OCI-LY7 (cell line): ENCODE data around the gene ALDH3A1. TPM values are rescaled to one million over a fixed set of nuclear protein-coding genes. Genes with fewer than 3 reads are reported as not detected.
A peak's percentile ranks its signal among the peaks of the same experiment; 100 is the strongest.

Experiments used
- BruUV-seq: library from RNA; stranded (reverse); fragments of 400-500 nt; replicated peaks from 2 replicates; lab custom pipeline; 2021; lab: Mats Ljungman, UMichigan
- CTCF ChIA-PET: fragments of 300-600 bp; sonication (Branson Sonifier 250); formaldehyde crosslinking; loops from one replicate; lab custom pipeline; 2022; ENCODE audit warnings: antibody characterized with exemption; ENCODE audit not compliant: unreplicated experiment; lab: Charles Lee
- POLR2A ChIA-PET: fragments of 300-600 bp; sonication (Branson Sonifier 250); formaldehyde crosslinking; loops from one replicate; lab custom pipeline; 2022; ENCODE audit warnings: antibody characterized with exemption; lab: Charles Lee
- DNase-seq: peaks from one replicate; pipeline ENCODE4 v3.0.0-alpha.2; 2015; ENCODE audit warnings: low spot score
- H2AFZ ChIP-seq: fragments of 200-600 bp; sonication (generic), shearing (Covaris generic); 2 replicates; pipeline ENCODE4 v1.6.1; 2014; ENCODE audit warnings: mild to moderate bottlenecking, antibody characterized with exemption, low read length, moderate library complexity
- H3K27ac ChIP-seq: fragments of 200-600 bp; sonication (generic); 2 replicates; pipeline ENCODE4 v1.5.1; 2014; ENCODE audit warnings: mixed run types, low read depth, mild to moderate bottlenecking, moderate library complexity, low read length, inconsistent platforms; ENCODE audit not compliant: poor library complexity, severe bottlenecking
- H3K36me3 ChIP-seq: fragments of 200-600 bp; sonication (generic); 2 replicates; pipeline ENCODE4 v1.6.1; 2014; ENCODE audit warnings: mild to moderate bottlenecking, antibody characterized with exemption, low read length, moderate library complexity, mixed read lengths; ENCODE audit not compliant: insufficient read depth
- H3K4me1 ChIP-seq: fragments of 200-600 bp; sonication (generic); 2 replicates; pipeline ENCODE4 v1.5.1; 2014; ENCODE audit warnings: mild to moderate bottlenecking, low read length; ENCODE audit not compliant: insufficient read depth, poor library complexity, severe bottlenecking
- H3K4me2 ChIP-seq: fragments of 200-600 bp; sonication (generic); 2 replicates; pipeline ENCODE4 v1.6.1; 2014; ENCODE audit warnings: mild to moderate bottlenecking, low read length
- H3K4me3 ChIP-seq: fragments of 200-600 bp; sonication (generic); 2 replicates; pipeline ENCODE4 v1.5.1; 2014; ENCODE audit warnings: mild to moderate bottlenecking, low read depth, low read length; ENCODE audit not compliant: poor library complexity, severe bottlenecking
- H3K79me2 ChIP-seq: fragments of 200-600 bp; sonication (generic); 2 replicates; pipeline ENCODE4 v1.6.1; 2016; ENCODE audit warnings: low read depth, mild to moderate bottlenecking, low read length, moderate library complexity, mixed read lengths; ENCODE audit not compliant: insufficient read depth
- H3K9me2 ChIP-seq: fragments of 200-600 bp; sonication (generic); 2 replicates; pipeline ENCODE4 v1.6.1; 2016; ENCODE audit warnings: mild to moderate bottlenecking, low read length, mixed read lengths; ENCODE audit not compliant: insufficient read depth
- H3K9me3 ChIP-seq: fragments of 200-600 bp; sonication (generic); 2 replicates; pipeline ENCODE4 v1.6.1; 2014; ENCODE audit warnings: mild to moderate bottlenecking, mixed run types, low read length, mixed read lengths
- H4K20me1 ChIP-seq: fragments of 200-600 bp; sonication (generic); 2 replicates; pipeline ENCODE4 v1.6.1; 2014; ENCODE audit warnings: mild to moderate bottlenecking, antibody characterized with exemption, low read length, moderate library complexity, mixed read lengths; ENCODE audit not compliant: insufficient read depth
- CTCF ChIP-seq: fragments of 200-600 bp; sonication (generic); conservative IDR thresholded peaks from 2 replicates; pipeline ENCODE4 v1.5.1; 2014; ENCODE audit warnings: mild to moderate bottlenecking, antibody characterized with exemption, low read length, moderate library complexity, mixed read lengths
- EZH2phosphoT487 ChIP-seq: fragments of 200-600 bp; sonication (generic); IDR thresholded peaks from 2 replicates; pipeline ENCODE4 v1.6.1; 2018; ENCODE audit warnings: low read depth, borderline replicate concordance, mild to moderate bottlenecking, mixed run types, antibody characterized with exemption, low read length, moderate library complexity, mixed read lengths
- intact Hi-C: fragments of 100-400 bp; cut with micrococcal nuclease; formaldehyde crosslinking; loops from one replicate; pipeline ENCODE4 v1.10.0; 2022; ENCODE audit not compliant: unreplicated experiment
- total RNA-seq, 2 experiments: library from RNA; depleted of rRNA in 1 of 2; stranded (reverse); fragments of >200 nt in 1 of 2; shearing (Covaris generic) in 1 of 2; gene quantifications; 2 replicates each; pipeline ENCODE4 v1.2.3, GENCODE V29; 2014 to 2022

ALDH3A1 gene
- total RNA-seq, 2 experiments from 2014 or later = 0.16 TPM; not detected in 1

- H3K27ac ChIP-seq = no peak overlapping the region
- peaks cover 20% of the 10 kb centered on the region for H3K4me1 ChIP-seq
- TF ChIP-seq EZH2phosphoT487 (no peak), CTCF (no peak)
- no TSS peak for BruUV-seq
- H3K9me3 ChIP-seq = no peaks in the 10 kb centered on the region
- ChIA-PET CTCF (interaction anchor here (1.7 kb wide), 1 partner anchor 115 kb away, joined by 5 read pairs; the partner anchor contains the start of gene ALDH3A2), POLR2A (interaction anchor here (0.5 kb wide), 1 partner anchor 50 kb away, joined by 3 read pairs; no protein-coding TSS in a partner anchor)
- H3K36me3 ChIP-seq = no peaks in the 10 kb centered on the region
- H3K4me3 ChIP-seq = no peak overlapping the region
- no peaks in the 10 kb centered on the region for H3K9me2 ChIP-seq
- no peaks in the 10 kb centered on the region for H4K20me1 ChIP-seq
- H3K79me2 ChIP-seq = no peaks in the 10 kb centered on the region
- no peak overlapping the region for H3K4me2 ChIP-seq
- no peak for DNase-seq
- intact Hi-C loops = loop anchor here (10.0 kb wide), 1 partner anchor 119 kb away; the partner anchor contains the start of gene ALDH3A2
- no peak overlapping the region for H2AFZ ChIP-seq
Measured at GRCh38 chr17:19763416-19763815, 15.3 kb upstream of the ALDH3A1 start.

GRCh38 chr17:19762515-19762961 lies 14.4 kb upstream of the ALDH3A1 start:
- TF ChIP-seq CTCF (peak; percentile 81), EZH2phosphoT487 (no peak)
- peak; percentile 75 for DNase-seq
- no peak overlapping the region for H3K4me2 ChIP-seq
- intact Hi-C loops = loop anchor here (1.0 to 10.0 kb wide), 3 partner anchors 118 to 399 kb away; partner anchors contain the start of gene ALDH3A2
- H3K4me3 ChIP-seq = no peak overlapping the region
- BruUV-seq = no TSS peak
- POLR2A ChIA-PET = no interaction called here
- no peak overlapping the region for H3K27ac ChIP-seq
- no peak overlapping the region for H2AFZ ChIP-seq
- no peaks in the 10 kb centered on the region for H3K9me2 ChIP-seq
- peaks cover 11% of the 10 kb centered on the region for H3K4me1 ChIP-seq
- CTCF ChIA-PET = interaction anchor here (0.6 to 1.7 kb wide), 2 partner anchors 8 to 115 kb away, joined by 3 to 5 read pairs; partner anchors contain the start of gene ALDH3A2
- H3K36me3 ChIP-seq = no peaks in the 10 kb centered on the region
- H3K79me2 ChIP-seq = no peaks in the 10 kb centered on the region
- H3K9me3 ChIP-seq = no peaks in the 10 kb centered on the region
- H4K20me1 ChIP-seq = no peaks in the 10 kb centered on the region

GRCh38 chr17:19760746-19761145 lies 12.6 kb upstream of the ALDH3A1 start:
- Histone ChIP-seq H4K20me1 (no peaks in the 10 kb centered on the region), H2AFZ (no peak overlapping the region), H3K79me2 (no peaks in the 10 kb centered on the region), H3K27ac (no peak overlapping the region), H3K4me2 (no peak overlapping the region), H3K4me1 (no peaks in the 10 kb centered on the region), H3K9me2 (no peaks in the 10 kb centered on the region), H3K36me3 (no peaks in the 10 kb centered on the region), H3K9me3 (no peaks in the 10 kb centered on the region), H3K4me3 (no peak overlapping the region)
- CTCF ChIA-PET = no interaction called here
- POLR2A ChIA-PET = no interaction called here
- no TSS peak for BruUV-seq
- DNase-seq = no peak
- intact Hi-C loops = loop anchor here (10.0 kb wide), 1 partner anchor 116 kb away; the partner anchor contains the start of gene ALDH3A2
- TF ChIP-seq CTCF (no peak), EZH2phosphoT487 (no peak)
